ENCODE measurements around the gene MCCC1. TPM values are rescaled to one million over a fixed set of nuclear protein-coding genes. Genes with fewer than 3 reads are reported as not detected.
A peak's percentile ranks its signal among the peaks of the same experiment; 100 is the strongest.

MCCC1 gene
- total and polyA plus RNA-seq, 2 of the 4 experiments (the other 2 are of a cell fraction) = 14.2 to 17.9 TPM

DNA sequence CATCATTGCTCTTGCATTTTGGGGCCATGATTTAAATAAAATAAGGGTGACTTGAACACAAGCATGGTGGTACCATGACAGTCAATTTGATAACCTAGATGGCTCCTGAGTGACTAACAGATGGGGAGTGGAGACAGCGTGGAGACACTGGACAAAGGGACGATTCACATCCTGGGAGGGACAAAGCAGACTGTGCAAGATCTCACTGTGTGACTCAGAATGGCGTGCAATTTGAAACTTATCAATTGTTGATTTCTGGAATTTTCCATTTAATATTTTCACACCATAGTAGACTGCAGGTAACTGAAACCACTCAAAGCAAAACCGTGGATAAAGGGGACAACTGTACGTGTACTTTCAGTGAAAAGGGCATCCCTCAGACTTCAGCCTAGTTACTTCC, 25.5 kb downstream of the MCCC1 start:
- H3K4me1 ChIP-seq (ENCODE audit: control insufficient read depth, insufficient read depth, low read length) = no peaks in the 10 kb centered on the region
- H3K9me3 ChIP-seq (ENCODE audit: control insufficient read depth, insufficient read depth, low read length) = peaks cover under 1% of the 10 kb centered on the region; the same call in 1 of the 2 replicates
- DNase-seq (peak; percentile 41), ATAC-seq (ENCODE audit: low read depth) (peak; percentile 32)
- H2BK120ac ChIP-seq (ENCODE audit: low read depth, low read length) = no peak overlapping the region
- in situ Hi-C loops (cut with MboI; ENCODE audit: low sequenced_read_pairs) = no loop called here
- H2BK20ac ChIP-seq (ENCODE audit: low read depth, low read length) = no peak overlapping the region
- no peak overlapping the region for H3K9ac ChIP-seq (ENCODE audit: low read depth, low read length)
- no peak overlapping the region for H4K5ac ChIP-seq (ENCODE audit: low read depth, low read length)
- intact Hi-C loops (cut with micrococcal nuclease) = no loop called here
- H2BK5ac ChIP-seq (ENCODE audit: low read depth, low read length, poor library complexity, severe bottlenecking) = no peak overlapping the region
- no peak overlapping the region for H3K4me3 ChIP-seq (ENCODE audit: insufficient read depth, low read depth, low read length)
- H3K79me1 ChIP-seq (ENCODE audit: low read depth in 1 of 2, low read length in 2 of 2) = peaks cover 0 to 3% of the 10 kb centered on the region in 2 experiments; a peak in 1 of 4 replicates
- H2AK9ac ChIP-seq (replicated peaks; ENCODE audit: low read depth, low read length, poor library complexity) = no peak overlapping the region
- ChIA-PET POLR2A (ENCODE audit: unreplicated experiment) (no interaction called here), CTCF (no interaction called here)
- H2AK5ac ChIP-seq (ENCODE audit: low read depth, low read length) = no peak overlapping the region
- no TSS peak for BruUV-seq (replicated peaks)
- H3K27me3 ChIP-seq (ENCODE audit: control insufficient read depth, insufficient read depth, low read length) = no peaks in the 10 kb centered on the region
- no peak overlapping the region for H3K14ac ChIP-seq (replicated peaks; ENCODE audit: low read depth, low read length)
- 83% methylated on average over 1 of the region's 5 CpGs; no CpG with 5 or more reads in 1 of the 2 experiments for WGBS, 2 experiments (ENCODE audit: extremely low coverage in 2 of 2, insufficient read length in 1 of 2)
- no peaks in the 10 kb centered on the region for H3K9me1 ChIP-seq (ENCODE audit: insufficient read depth, low read length)
- no peak overlapping the region for H4K8ac ChIP-seq (ENCODE audit: low read depth in 2 of 2, low read length in 2 of 2)
- H3K36me3 ChIP-seq (ENCODE audit: control insufficient read depth, insufficient read depth, low read length) = peaks cover 5% of the 10 kb centered on the region
- no peak overlapping the region for H3K27ac ChIP-seq (ENCODE audit: insufficient read depth, low read length)
- H4K91ac ChIP-seq (ENCODE audit: insufficient read depth, low read depth, low read length) = no peak overlapping the region
- no peak overlapping the region for H3K23ac ChIP-seq (ENCODE audit: low read depth, low read length)
- no peak overlapping the region for H3K18ac ChIP-seq (ENCODE audit: low read depth, low read length)
- no peaks in the 10 kb centered on the region for H4K20me1 ChIP-seq (ENCODE audit: insufficient read depth, low read length)
- dilution Hi-C loops (cut with HindIII; ENCODE audit: low sequenced_read_pairs, unreplicated experiment) = no loop called here
- no peak overlapping the region for H2BK15ac ChIP-seq (ENCODE audit: low read depth, low read length)
- no peak overlapping the region for H3K56ac ChIP-seq (ENCODE audit: extremely low read depth, insufficient read depth, low read length)
- TF ChIP-seq MAFK (IDR thresholded peaks at IDR 0.05; ENCODE audit: low read depth, low read length) (no peak), BHLHE40 (IDR thresholded peaks at IDR 0.05; ENCODE audit: low read depth, low read length) (no peak), SMC3 (IDR thresholded peaks at IDR 0.05; ENCODE audit: low read depth, low read length) (no peak)
- TF ChIP-seq, protein P1, sequence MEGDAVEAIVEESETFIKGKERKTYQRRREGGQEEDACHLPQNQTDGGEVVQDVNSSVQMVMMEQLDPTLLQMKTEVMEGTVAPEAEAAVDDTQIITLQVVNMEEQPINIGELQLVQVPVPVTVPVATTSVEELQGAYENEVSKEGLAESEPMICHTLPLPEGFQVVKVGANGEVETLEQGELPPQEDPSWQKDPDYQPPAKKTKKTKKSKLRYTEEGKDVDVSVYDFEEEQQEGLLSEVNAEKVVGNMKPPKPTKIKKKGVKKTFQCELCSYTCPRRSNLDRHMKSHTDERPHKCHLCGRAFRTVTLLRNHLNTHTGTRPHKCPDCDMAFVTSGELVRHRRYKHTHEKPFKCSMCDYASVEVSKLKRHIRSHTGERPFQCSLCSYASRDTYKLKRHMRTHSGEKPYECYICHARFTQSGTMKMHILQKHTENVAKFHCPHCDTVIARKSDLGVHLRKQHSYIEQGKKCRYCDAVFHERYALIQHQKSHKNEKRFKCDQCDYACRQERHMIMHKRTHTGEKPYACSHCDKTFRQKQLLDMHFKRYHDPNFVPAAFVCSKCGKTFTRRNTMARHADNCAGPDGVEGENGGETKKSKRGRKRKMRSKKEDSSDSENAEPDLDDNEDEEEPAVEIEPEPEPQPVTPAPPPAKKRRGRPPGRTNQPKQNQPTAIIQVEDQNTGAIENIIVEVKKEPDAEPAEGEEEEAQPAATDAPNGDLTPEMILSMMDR (conservative IDR thresholded peaks at IDR 0.05; ENCODE audit: low read depth, low read length) = no peak
- no peak overlapping the region for H3K4me2 ChIP-seq (ENCODE audit: low read depth, low read length)
- no peak overlapping the region for H2AFZ ChIP-seq (replicated peaks; ENCODE audit: low read length, poor library complexity)
- H3K4ac ChIP-seq (ENCODE audit: low read depth, low read length) = no peak overlapping the region
